ENCODE data around the gene BEST2.

BEST2 gene

GRCh38 chr19:12784394-12784870, 32.8 kb downstream of the BEST2 start:
- no peak for DNase-seq
- intact Hi-C loops (cut with DNase I), result no loop called here

DNA sequence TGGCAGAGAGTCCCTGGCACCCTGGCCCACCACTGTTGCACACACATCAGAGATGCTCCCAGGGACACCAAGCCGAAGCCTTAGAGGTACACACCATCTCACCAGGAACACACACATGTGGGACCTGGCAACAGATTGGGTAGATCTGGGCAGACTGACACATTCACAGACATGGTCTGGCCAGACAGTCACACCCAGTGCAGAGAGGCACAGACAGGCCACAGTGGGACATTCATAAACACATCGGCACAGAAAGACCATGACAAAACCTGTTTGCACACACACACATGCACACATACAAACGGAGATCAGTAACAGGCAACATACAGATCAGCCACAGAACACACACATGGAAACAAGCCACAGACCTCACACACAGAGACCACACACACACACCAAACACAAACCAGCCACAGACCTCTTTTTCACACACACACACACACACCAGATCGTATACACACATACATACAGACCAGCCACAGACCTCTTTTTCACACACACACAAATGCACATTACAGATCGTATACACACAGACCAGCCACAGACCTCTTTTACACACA, 33.4 kb downstream of the BEST2 start:
- intact Hi-C loops (cut with DNase I), result no loop called here
- DNase-seq, result no peak

DNA sequence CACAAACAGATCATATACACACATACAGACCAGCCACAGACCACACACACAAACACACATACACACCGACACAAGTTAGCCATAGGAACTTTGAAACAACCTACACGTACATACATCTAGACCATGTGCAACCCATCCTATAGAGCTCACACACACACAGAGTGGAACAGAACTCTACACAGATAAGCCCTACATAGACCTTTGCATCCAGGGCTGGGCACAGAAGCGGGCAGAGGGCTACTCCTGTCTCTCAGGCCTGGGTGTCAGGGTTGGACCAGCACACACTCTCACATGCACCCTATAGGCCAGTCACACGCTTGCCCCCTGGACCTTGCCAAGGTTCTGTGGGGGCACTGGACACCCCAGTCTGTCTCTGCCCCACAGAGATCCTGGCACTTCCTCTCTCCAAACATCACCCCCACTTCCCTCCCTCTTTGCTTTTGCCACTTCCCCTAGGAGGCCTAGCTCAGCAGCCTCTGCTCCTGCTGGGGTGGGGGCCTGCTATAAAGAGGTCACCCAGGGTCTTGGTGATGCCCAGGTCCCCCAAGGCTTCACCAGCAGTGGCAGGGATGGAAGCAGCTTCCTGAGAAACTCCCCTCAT, 33.9 kb downstream of the BEST2 start:
- intact Hi-C loops (cut with DNase I), result no loop called here
- DNase-seq, result no peak

DNA sequence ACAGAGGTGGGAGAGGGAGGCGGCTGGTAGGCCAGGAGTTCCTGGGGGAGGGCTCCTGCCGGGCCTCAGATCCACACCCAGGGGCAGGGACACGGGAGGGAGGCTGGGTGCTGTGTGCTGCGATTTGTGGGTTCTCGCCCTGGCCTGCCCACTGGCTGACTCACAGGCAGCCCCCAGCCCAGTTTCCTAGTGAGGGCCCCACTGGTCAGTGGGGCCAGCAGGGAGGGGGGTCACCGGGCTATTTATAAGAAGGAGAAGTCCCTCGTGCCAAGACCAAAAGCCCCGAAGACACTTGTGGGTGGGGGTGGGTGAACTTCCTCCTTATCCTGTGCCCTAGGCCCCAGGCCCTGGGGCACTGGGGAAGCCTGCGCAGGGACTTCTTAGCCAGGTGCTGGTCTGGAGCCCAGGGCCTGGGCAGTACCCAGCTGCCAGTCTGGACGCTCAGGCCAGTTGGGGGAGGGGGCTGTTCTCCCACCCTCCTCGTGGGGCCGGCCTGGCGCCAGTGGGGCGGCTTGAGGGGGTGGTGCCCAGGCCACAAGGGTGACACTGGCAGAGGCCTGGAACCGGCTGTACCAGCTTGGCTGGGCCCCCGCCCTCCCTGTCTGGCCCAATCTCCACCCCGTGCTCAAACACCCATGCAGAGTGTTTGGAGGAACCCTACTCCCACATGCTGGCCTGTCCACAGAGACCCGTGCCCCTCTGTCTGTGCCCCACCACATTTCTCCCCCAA, 34.7 kb downstream of the BEST2 start:
- DNase-seq, result peak in 7 of 10 donors; percentile 35 to 90 (median 60)
- intact Hi-C loops (cut with DNase I), result no loop called here

GRCh38 chr19:12786952-12787351, 35.4 kb downstream of the BEST2 start:
- intact Hi-C loops (cut with DNase I), result no loop called here
- DNase-seq, result no peak

DNA sequence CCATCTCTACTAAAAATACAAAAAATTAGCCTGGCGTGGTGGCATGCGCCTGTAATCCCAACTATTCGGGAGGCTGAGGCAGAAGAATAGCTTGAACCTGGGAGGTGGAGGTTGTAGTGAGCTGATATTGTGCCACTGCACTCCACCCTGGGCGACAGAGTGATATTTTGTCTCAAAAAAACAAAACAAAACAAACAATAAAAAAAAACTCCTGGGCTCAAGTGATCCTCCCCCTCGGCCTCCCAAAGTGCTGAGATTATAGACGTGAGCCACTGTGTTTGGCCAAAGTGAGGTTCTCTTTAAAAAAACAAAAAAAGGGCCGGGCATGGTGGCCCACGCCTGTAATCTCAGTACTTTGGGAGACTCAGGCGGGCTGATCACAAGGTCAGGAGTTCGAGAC, 35.9 kb downstream of the BEST2 start:
- intact Hi-C loops (cut with DNase I), result no loop called here
- no peak for DNase-seq

DNA sequence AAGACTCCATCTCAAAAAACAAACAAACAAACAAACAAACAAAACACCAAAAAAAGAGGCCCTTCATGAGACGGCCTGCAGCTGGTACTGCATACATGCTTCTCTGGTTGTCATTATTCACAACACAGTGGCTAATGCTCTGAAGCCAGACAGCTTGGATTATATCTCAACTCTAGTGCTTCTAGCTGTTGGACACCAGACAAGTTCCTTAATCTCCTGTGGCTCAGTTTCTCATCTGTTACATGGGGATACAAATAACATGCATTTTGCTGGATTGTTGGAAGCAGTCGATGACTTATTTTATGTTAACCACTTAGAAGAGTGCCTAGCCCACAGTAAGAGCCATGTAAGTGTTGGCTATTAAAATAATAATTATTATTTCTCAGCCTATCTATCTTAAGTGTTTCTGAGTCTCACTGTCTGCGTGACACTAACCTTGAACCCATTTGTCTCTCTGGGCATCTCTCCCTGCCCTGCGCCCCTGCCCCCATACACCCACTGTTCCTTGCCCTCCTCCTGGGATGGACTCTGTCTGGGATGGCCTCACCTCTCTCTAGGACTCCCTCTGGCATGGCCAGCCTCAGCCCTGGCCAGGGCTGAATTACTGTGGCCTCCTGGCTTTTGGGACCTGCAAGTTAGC, 36.6 kb downstream of the BEST2 start:
- DNase-seq, result no peak
- intact Hi-C loops (cut with DNase I), result no loop called here

DNA sequence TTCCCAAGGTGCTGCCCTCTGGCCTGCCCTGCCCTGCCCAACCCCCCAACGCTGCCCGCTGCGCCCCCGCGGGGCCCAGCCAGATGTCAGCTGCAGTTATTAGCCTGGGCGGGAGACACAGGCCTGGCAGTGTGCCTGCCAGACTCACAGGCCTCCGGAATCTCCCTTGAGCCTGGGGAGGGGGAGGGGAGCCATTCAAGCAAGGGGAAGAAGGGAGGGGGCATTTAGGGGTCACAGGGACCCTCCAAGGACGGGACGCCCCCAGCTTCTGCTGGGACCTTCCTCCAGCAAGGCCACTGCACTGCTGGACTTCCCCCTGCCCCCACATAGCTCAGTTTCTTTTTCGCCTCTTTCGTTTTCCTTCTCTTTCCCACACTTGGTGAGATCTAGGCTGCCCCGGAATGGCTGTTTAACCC, 37.1 kb downstream of the BEST2 start:
- DNase-seq, result peak in 8 of 10 donors; percentile 36 to 95 (median 64)
- intact Hi-C loops (cut with DNase I), result no loop called here

GRCh38 chr19:12789098-12789903, 37.7 kb downstream of the BEST2 start:
- DNase-seq, result no peak
- intact Hi-C loops (cut with DNase I), result no loop called here

DNA sequence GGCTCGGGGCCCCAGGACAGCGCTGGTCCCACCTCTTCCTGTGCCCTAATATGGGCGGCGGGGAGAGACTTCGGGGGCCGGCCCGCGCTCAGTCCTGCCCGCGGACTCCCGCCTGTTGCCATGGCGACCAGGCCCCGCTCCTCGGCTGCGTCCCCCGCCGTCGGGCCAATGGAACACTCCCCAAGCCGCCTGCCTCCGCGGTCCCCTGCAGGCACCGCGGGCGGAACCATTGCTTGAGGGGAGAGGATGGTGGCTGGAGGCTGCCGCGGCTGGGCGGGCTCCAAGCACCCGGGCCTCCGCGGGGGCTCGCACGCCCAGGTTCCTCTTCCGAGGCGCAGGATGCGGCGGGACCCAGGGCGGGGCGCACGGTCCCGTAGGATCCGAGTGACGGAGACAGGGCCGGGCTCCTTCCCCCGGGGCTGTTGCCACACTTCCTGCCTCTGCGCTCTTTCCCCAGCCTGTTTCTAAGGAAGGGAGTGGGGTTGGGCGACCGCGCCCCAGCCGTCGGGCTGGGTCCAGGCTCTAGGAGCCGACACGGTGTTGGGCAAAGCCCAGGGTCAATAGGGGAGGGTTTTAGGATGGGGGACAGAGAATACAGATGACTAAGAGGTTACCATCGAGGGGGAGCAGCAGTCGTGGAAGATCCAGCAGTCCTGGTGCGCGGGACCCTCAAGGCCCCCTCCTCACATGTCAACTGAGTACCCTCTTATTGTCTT, 38.5 kb downstream of the BEST2 start:
- intact Hi-C loops (cut with DNase I), result loop anchor here (2.0 kb wide), 1 partner anchor 55 kb away; the partner anchor contains the start of gene TRIR
- DNase-seq, result peak; percentile 92 to 100 (median 97)

GRCh38 chr19:12790628-12791344, 39.2 kb downstream of the BEST2 start:
- intact Hi-C loops (cut with DNase I), result loop anchor here (2.0 kb wide), 1 partner anchor 56 kb away; the partner anchor contains the start of gene TRIR
- no peak for DNase-seq

DNA sequence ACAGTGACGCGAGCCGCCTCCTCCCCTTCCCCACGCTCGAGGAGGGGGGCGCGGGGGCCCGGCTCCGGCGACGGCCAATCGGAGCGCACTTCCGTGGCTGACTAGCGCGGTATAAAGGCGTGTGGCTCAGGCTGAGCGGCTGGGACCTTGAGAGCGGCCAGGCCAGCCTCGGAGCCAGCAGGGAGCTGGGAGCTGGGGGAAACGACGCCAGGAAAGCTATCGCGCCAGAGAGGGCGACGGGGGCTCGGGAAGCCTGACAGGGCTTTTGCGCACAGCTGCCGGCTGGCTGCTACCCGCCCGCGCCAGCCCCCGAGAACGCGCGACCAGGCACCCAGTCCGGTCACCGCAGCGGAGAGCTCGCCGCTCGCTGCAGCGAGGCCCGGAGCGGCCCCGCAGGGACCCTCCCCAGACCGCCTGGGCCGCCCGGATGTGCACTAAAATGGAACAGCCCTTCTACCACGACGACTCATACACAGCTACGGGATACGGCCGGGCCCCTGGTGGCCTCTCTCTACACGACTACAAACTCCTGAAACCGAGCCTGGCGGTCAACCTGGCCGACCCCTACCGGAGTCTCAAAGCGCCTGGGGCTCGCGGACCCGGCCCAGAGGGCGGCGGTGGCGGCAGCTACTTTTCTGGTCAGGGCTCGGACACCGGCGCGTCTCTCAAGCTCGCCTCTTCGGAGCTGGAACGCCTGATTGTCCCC, 39.9 kb downstream of the BEST2 start, which contains the start of gene JUNB:
Gene JUNB (plus strand): TSS at position 142 of the 706 bp plus-strand sequence. CDS start 286 bp downstream, at position 428.
- peak; percentile 96 to 100 (median 98) for DNase-seq
- intact Hi-C loops (cut with DNase I), result loop anchor here (2.0 kb wide), 1 partner anchor 57 kb away; the partner anchor contains the start of gene TRIR

- peak; percentile 45 to 95 (median 64) for DNase-seq
- intact Hi-C loops (cut with DNase I), result no loop called here
Measured at GRCh38 chr19:12792051-12792852, 40.7 kb downstream of the BEST2 start.

DNA sequence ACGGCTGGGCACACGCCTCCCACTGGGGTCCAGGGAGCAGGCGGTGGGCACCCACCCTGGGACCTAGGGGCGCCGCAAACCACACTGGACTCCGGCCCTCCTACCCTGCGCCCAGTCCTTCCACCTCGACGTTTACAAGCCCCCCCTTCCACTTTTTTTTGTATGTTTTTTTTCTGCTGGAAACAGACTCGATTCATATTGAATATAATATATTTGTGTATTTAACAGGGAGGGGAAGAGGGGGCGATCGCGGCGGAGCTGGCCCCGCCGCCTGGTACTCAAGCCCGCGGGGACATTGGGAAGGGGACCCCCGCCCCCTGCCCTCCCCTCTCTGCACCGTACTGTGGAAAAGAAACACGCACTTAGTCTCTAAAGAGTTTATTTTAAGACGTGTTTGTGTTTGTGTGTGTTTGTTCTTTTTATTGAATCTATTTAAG, 41.3 kb downstream of the BEST2 start:
- intact Hi-C loops (cut with DNase I), result no loop called here
- DNase-seq, result no peak

- intact Hi-C loops (cut with DNase I), result no loop called here
- peak; percentile 81 to 99 (median 90) for DNase-seq
Measured at GRCh38 chr19:12793290-12794195, 42.0 kb downstream of the BEST2 start.

Measured in posterior cingulate gyrus (tissue), 11 donors.